GM19372 (cell line): ENCODE data around the gene ATP2C2.

Source experiments
- ATAC-seq: cut with Tn5 transposase; IDR thresholded peaks from one replicate; pipeline ENCODE4 v1.9.1; 2021; ENCODE audit warnings: mild to moderate bottlenecking, low read depth, moderate library complexity; ENCODE audit not compliant: unreplicated experiment

Gene ATP2C2

DNA sequence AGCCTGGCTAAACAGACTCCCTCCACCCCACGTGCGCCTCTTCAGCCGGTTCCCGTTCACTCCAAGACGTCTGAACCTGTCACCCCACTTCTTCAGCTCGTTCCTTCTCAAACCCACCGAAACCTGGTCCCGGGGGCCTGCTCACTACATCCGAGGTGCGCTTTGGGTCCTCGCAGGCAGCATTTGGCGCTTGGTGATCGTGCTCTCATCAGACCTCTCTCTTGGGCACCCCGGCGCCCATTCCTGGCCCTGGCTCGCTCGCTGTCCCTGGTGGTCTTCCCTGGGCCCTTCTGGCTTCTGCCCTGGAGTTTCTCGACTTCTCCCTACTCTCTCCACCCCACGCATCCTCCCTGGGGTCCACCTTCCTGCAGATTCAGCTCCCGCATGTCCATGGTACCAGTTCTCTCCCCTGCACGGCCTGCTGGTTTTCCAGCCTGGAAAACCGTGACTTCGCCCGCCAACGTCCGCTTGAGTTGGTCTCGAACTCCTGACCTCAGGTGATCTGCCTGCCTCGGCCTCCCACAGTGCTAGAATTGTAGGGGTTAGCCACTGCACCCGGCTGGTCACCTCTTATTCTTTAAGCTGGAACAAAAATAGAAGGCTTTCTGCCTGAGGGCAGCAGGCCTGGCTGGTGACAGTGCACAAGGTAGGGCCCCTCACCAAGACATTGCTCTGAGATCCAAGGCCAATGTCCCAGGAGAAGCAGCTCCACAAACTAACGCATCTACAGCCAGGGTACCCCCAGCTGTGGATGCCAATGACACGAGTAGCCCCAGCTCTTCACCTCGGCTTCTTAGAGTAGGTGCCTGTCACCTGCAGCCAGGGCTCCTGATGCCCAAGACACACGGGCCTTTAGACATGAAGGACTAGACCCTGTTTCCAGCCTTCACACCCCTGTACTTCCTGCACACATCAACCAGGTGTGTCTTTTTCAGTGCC lies 137.2 kb downstream of the ATP2C2 start:
- ATAC-seq, result no peak

DNA sequence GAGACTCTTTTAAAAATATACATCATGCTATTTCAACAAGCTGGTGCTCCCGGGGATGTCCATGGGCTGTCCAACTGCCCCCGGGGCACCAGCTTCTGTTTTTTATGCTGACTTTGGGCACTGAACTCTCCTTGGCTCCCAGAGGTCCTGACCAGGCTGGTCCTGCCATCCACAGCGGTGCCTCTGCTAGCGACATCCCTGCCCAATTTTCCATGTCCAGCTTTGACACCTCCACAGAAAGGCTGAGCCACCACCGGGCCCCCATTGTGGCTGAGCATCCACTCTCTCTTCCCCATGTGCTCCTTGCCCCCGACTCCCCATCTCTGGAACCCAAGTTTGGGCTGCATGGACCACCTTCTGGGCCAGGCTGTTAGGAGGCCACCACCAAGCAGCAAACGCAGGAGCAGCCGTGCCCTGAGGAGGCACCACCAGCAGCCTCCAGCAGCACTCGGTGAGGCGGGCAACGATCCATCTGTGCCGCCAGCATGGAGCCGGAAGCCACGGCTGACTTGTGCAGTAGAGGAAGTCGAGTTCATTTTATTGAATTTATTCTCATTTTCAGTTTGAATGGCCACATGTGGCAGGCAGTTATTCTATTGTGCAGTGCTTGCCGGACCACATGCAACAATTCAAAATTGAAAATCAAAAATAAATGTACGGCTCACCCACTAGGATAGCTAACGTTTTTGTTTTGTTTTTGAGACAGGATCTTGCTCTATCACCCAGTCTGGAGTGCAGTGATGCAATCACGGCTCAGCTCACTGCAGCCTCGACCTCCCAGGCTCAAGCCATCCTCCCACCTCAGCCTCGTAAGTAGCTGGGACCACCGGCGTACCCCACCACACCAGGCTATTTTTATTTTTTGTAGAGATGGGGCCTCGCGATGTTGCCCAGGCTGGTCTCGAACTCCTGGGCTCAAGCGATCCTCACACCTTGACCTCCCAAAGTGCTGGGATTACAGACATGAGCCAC lies 139.0 kb downstream of the ATP2C2 start:
- ATAC-seq, result no peak

DNA sequence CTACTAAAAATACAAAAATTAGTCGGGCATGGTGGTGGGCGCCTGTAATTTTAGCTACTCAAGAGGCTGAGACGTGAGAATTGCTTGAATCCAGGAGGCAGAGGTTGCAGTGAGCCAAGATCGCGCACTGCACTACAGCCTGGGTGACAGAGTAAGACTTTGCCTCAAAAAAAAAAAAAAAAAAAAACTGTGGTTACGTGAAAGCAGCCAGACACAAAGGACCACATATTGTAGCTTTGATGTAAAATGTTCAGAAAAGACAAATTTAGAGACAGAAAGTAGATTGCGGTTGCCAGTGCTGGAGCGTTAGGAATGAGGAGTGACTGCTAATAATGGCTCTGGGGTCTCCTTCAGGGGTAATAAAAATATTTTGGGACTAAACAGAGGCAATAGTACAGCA lies 140.2 kb downstream of the ATP2C2 start:
- ATAC-seq, result no peak

DNA sequence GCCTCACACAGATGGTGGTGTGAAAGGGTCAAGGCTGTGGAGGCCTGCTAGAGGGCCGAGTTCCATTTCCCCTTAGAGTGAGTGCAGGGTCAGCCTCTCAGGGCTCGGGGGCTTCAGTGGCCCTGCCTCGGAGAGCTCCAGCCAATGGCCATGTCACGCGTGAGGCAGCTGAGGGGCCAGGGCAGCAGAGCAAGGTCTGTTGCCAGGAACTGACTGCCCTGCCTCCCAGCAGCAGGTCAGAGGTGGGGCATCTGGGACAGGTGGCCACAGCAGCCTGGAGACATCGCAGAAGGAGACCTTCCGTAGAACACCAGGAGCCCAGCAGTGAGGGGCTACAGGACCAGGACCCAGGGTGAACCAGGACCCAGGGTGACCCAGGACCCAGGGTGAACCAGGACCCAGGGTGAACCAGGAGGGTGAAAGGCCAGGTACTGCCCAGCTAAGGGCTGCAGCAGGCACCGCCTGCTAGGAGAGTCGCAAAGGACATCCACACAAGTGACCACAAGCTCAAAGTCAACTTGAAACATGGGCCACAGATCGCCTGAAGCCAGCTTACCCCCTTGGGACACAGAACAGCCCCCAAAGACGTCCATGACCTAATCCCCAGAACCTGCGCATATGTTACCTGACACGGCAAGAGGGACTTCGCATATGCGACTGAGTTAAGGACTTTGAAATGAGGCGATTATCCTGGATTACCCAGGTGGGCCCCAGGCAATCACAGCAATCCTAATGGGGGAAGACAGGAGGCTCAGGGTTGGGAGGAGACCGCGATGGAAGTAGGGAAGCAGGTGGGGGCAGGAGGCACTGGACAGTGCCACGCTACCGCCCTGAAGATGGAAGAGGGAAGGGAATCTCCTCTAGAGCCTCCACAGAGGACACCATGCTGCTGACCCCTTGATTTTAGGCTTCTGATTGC lies 141.0 kb downstream of the ATP2C2 start:
- no peak for ATAC-seq

DNA sequence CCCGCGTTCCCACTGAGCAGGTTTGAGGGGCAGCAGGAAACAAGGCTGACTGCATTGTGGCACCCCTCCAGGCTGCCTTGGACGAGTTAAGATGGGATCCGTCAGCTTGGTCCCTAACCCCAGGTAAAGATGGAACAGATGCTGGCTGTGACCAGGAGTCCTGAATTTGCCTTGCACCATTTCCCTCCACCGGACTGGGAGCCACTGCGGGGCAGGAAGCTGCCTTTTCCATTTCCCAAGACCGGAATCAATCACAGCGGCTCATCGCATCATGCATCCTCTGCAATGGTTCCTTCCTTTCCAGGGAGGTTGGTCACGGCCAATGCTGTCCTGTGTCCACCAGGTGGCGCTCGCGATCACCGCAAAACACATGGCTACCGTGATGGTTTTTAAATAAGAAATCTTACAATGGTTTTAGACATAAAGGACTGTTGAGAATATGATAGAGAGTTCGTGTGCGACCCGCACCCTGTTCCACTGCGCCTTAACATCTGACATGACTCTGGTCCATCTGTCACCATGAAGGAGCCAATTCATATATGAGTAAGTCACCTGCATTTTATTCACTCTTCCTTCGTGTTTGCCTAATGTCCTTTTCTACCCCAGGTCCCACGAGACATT lies 143.0 kb downstream of the ATP2C2 start:
- ATAC-seq, result no peak

DNA sequence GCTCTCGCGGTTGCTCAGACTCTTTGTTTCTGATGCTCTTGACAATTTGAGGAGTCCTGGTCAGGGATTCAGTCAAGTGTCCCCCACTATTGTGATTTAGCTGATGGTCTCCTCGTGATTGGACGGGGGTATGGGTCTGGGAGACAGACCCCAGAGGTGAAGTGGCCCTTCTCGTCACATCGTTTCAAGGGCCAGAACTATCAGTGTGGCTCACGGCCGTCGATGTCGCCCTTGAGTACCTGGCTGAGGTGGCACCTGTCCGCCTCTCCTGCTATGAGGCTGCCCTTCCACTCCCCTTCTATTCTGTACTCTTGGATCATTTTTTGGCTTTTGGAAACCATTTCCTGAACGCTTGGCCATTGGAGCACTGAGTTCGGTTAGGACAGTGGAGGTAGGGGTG lies 143.5 kb downstream of the ATP2C2 start:
- no peak for ATAC-seq

DNA sequence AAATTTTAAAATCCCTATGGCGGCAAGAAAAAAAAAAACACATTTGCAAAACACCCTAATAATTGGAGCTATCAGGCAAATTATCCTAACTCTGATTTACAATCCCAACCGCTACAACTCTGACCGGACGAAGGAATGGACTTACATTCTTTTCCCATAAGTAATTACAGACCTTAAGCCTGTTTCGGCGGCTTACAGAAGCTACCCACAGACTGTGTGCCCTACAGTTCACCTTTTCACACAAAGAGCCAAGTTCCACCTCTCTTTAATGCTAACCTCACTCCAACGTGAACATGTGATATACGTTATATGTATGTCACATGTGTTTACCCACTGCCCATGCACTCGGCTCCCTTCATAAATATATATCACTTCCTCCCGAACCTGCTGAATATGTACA lies 144.8 kb downstream of the ATP2C2 start:
- no peak for ATAC-seq

DNA sequence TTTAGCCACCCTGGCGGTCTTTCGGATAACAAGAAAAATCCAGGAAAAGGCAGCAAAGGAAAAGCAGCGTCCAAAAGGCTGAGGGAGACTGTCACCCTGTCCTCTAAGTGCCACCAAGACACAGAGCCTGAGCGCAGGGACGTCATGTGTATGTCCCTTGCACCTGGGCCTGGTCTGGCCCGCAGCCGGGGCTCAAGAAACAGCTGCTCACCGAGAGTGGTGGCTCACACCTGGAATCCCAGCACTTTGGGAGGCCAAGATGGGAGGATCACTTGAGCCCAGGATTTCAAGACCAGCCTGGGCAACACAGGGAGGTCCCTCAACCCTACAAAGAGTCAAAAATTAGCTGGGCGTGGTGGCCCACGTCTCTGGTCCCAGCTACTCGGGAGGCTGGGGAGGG lies 145.3 kb downstream of the ATP2C2 start:
- ATAC-seq, result no peak
